DMS79 (cell line): ENCODE measurements around the gene GNB3.
"Not testable (repeated sequence)": the region's sequence is repeated elsewhere in the genome, so short reads cannot be mapped to it uniquely, and the experiment has no call there.

Source experiments
- DNase-seq: peaks from one replicate; lab custom pipeline; 2025; lab: John Stamatoyannopoulos, UW

GNB3 gene

DNA sequence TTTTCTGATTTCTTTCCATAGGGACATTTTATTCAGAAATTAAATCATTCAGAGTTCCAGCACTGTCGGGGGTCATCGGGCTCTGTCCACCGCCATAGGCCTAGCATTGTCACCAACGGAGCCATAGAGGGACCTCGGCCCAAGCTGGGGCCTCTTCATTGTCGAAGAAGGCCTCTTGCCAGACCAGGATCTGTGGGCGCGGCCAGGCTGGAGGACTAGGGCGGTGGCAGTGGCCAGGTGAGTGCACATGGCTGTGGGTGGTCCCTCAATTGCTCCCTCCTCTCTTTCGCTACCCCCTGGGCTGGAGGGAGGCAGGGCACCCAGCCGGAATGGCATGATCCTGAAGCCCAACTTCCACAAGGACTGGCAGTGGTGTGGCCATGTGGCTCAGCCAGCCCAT lies 43.0 kb downstream of the GNB3 start:
- no peak for DNase-seq

DNA sequence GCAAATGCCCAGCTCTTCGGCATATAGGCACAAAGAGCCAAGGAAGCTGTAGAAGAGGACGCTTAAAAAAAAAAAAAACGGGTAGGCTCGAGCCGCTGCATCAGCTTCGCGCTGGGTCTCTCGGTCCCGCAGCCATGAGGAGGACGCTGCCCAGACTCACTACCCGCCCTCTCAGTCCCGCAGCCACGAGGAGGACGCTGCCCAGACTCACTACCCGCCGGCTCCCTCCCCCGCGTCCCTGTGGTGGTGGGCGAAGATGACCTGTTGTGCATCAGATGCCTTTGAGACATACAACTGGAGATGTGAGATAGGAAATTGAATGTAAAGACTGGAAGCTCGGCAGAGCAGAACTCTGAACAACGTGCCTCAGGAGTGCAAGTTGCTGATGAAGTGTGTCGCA lies 43.8 kb downstream of the GNB3 start:
- no peak for DNase-seq

DNA sequence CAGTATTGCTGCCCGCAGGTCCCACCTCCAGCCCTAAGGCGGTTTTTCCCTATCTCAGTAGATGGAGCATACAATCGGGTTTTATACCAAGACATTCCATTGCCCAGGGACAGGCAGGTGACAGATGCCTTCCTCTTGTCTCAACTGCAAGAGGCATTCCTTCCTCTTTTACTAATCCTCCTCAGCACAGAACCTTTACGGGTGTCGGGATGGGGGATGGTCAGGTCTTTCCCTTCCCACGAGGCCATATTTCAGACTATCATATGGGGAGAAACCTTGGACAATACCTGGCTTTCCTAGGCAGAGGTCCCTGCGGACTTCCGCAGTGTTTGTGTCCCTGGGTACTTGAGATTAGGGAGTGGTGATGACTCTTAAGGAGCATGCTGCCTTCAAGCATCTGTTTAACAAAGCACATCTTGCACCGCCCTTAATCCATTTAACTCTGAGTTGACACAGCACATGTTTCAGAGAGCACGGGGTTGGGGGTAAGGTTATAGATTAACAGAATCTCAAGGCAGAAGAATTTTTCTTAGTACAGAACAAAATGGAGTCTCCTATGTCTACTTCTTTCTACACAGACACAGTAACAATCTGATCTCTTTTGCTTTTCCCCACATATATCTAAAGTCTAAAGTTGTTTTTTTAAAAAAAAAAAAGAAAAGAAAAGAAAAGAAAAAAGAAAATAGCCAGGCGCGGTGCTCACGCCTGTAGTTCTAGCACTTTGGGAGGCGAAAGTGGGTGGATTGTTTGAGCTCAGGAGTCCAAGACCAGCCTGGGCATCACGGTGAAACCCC lies 45.7 kb downstream of the GNB3 start:
- DNase-seq, result not testable (repeated sequence)

DNA sequence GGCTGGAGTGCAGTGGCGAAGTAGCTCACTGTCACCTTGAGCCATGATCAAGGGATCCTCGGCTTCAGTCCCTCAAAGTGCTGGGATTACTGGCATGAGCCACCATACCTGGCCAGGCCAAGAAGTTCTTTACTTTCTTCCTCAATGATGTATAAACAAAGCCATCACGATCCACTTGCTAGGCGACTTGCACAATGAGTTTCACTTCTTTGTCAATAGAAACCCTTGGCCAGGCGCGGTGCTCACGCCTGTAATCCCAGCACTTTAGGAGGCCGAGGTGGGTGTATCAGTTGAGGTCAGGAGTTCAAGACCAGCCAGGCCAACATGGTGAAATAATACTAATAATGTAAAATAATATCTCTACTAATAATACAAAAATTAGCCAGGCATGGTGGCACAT lies 46.7 kb downstream of the GNB3 start:
- no peak for DNase-seq

DNA sequence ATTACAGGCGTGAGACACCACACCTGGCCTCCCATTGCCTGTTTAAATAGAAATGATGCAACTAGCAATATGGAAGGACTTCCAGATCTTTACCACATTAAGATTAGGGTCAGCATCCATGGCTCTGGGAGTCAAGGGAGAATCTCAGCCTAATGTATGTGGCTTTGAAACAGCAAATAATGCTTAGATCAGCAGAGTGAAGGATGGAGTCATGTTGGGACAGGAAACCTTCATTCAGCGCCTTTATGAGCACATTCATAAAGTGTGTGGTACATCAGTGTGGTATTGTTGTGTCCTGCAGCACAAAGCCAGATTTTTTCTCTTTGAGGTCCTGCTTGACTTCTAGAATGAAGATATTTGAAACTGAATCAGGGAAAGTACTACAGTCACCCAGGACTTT lies 47.6 kb downstream of the GNB3 start:
- DNase-seq, result no peak

DNA sequence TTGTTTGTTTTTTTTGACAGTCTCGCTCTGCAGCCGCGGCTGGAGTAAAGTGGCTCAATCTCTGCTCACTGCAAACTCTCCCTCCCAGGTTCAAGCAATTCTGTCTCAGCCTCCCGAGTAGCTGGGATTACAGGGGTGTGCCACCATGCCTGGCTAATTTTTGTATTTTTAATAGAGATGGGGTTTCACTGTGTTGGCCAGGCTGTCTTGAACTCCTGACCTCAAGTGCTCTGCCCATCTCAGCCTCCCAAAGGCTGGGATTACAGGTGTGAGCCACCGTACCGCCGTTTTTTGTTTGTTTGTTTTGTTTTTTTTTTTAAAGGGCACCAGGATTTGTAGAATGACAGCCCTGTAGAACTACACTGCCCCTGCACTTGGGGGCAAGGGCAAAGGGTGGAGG lies 48.1 kb downstream of the GNB3 start:
- not testable (repeated sequence) for DNase-seq

DNA sequence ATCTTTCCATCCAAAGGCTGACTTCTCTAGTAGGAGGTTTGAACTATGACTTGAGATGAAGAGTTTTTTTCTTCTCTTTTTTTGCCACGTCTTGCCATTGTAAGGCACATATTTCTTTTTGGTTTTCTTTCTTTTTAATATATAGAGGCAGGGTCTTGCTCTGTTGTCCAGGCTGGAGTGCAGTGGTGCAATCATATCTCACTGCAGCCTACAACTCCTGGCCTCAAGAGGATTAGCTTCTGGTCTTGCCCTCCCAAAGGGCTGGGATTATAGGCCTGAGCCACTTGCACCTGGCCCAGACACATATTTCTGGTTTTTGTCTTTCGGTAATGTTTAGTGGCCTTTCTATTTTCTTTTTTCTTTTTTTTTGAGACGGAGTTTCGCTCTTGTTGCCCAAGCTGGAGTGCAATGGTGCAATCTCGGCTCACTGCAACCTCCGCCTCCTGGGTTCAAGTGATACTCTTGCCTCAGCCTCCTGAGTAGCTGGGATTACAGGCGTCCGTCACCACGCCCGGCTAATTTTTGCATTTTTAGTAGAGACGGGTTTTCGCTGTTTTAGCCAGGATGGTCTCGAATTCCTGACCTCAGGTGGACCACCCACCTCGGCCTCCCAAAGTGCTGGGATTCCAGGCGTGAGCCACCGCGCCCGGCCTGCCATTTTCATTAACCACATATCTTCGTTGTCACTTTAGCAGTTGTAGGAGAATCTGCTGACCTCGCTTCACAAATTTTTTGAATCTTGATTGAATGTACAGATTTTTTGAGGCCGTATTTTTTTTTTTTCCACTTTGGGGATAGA lies 49.2 kb downstream of the GNB3 start:
- DNase-seq, result not testable (repeated sequence)

DNA sequence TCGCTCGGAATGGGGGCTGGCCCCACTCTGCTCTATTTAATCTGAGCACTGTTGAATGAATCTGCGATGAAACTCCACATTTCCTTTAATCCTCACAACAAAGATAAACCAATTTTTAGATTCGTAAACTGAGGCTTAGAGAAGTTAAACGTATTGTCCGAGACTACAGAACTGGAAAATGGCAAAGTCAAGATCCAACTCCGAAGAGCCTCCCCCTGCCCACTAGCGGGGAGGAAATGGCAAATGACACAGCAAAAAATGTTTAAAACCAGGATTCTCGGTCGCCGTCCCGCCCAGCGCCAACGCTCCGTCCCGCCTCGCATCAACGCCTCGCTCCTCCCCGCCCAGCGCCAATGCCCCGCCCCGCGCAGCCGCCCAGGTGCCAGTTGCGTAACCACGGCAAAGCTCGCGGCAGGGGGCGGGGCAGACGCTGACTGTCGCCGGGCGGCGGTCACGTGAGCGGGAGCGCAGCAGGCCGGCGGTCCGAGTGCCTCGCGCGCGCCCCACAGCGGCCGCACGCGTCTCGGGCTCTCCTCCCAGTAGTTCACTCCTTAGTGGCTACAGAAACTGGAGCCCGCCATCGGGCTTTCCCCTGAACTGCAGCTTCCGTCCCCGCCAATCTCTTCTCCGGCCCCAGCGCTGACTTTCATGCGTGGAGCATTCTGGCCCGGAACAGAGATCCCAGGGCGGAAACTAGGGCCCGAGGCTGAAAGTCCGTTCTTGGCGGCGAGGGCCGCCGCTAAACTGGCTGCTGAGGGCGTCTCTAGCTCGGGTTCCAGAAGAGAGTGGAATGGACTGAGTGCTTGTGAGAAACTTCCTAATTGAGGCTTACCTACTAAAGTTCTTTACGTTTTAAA lies 50.3 kb downstream of the GNB3 start:
- DNase-seq, result peak; percentile 89

DNA sequence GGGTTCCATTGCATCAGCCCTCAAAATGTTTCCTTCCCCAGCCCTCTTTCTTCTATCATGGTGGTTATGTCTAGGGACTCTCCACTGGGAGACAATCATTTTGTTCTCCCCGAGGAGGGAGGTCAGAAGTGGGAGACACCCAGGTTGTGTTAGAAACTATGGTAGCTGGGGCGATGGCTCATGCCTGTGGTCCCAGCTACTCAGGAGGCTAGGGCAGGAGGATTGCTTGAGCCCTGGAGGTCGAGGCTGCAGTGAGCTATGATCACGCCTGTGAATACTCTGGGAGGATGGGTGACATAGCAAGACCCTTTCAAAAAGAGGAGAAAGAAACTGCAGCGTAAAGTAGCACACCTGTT lies 50.9 kb downstream of the GNB3 start:
- no peak for DNase-seq

DNA sequence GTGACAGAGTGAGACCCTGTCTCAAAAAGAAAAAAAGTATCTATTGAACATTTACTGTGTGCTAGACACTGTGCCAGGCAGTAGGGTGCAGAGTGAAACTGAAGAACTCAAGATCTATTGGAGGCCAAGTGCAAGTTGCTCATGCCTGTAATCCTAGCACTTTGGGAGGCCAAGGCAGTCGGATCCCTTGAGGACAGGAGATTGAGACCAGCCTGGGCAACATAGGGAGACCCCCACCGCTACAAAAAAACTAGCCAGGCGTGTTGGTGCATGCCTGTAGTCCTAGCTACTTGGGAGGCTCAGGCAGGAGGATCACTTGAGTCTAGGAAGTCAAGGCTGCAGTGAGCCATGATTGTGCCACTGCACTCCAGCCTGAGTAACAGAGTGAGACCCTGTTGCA lies 52.0 kb downstream of the GNB3 start:
- not testable (repeated sequence) for DNase-seq

DNA sequence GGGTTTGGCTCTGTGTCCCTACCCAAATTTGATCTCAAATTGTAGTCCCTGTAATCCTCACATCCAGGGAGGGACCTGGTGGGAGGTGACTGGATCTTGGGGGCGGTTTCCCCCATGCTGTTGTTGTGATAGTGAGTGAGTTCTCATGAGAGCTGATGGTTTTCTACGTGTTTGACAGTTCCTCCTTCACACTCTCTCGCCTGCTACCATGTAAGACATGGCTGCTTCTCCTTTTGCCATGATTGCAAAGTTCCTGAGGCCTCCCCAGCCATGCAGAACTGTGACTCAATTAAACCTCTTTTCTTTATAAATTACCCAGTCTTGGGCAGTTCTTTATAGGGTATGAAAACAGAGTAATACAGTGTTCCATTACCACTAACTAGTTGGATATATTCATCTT lies 53.6 kb downstream of the GNB3 start:
- DNase-seq, result no peak
